NCI-H1930 (cell line): ENCODE data around the gene CASQ2.
A peak's percentile ranks its signal among the peaks of the same experiment; 100 is the strongest.

Experiments
- DNase-seq, 2 experiments: peaks; one replicate each; lab custom pipeline; 2025; lab: John Stamatoyannopoulos, UW

Gene CASQ2

DNA sequence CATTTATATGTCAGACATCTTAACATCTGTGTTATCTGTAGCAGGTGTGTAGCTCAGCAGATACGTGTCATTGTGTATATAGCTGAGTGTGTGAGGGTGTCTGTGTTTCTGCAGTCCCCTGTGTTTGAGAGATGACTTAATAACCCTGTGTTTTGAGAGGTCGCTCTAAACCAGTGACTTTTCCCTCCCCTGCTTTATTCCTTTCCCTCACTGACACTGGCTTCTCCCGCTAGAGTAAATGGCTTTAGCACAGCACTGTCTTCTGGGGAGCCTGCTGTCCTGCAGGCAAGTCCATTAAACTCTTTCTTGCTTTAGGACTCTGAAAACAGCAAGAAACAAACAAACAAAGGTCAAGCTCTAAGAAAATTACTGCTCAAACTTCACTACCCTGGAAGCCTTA lies 73.7 kb downstream of the CASQ2 start:
- no peak for DNase-seq

DNA sequence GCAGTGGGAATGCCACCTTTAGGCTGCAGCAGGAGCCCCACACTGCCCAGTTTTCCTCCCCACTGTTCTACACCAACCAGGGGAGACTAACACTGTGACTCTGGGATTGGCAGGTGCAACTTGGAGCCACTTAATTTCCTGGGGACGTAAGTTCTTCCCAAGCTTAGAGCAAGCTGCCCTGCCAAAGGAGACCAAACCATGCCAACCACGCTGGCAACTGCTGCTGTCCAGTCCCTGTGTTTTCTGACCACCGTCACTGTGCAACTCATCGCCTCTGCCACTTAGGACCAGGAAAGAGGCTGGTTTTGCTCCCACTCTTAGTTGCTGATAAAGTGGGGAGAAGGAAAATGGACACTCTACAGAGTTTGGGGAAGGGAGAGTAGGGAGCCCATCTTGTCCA lies 76.3 kb downstream of the CASQ2 start:
- DNase-seq = no peak

DNA sequence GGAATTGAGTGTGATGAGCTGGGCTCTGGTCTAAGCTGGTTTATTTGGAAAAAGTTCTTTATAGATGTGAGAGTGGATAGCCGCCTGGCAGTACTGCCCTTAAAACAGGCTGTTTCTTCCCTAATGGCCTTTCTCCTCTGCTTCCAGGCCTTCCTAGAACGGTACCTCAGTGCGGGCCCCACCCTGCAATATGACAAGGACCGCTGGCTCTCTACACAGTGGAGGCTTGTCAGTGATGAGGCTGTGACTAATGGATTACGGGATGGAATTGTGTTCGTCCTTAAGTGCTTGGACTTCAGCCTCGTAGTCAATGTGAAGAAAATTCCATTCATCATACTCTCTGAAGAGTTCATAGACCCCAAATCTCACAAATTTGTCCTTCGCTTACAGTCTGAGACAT lies 77.5 kb downstream of the CASQ2 start:
- no peak for DNase-seq

DNA sequence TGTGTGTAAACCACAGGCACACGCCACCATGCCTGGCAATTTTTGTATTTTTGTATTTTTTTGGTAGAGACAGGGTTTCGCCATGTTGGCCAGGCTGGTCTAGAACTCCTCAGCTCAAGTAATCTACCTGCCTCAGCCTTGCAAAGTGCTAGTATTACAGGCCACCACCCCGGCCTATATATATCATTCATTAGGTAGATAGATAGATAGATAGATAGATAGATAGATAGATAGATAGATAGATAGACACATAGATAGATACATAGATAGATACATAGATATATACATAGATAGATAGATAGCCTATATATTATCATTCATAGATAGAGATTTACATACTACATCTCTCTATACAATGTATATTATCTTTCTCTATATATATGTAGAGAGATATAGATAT lies 80.8 kb downstream of the CASQ2 start:
- no peak for DNase-seq

DNA sequence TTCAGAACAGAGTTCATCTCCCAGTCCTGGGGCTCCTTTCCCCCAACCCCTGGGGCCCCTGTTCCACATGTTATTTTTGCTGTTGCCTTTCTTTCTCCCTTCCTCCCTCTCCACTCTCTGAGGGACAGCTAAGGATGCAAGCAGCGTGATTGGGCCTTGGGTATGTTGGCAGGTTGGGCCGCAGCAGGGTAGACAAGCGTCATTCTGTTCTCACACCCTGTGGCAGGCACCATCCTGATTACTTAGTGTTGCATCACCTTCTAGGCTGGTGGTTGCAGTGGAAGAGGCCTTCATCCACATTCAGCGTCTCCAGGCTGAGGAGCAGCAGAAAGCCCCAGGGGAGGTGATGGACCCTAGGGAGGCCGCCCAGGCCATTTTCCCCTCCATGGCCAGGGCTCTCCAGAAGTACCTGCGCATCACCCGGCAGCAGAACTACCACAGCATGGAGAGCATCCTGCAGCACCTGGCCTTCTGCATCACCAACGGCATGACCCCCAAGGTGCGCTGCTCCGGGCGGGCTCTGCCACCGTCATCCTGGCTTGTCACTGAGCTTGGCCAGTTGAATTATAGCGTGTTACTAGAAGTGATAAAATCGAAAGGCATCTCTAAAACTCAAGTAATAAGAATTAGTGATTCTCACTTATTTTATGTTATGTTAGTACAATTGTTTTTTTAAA lies 83.3 kb downstream of the CASQ2 start:
- DNase-seq = peak in 1 of 2 experiments; percentile 61

DNA sequence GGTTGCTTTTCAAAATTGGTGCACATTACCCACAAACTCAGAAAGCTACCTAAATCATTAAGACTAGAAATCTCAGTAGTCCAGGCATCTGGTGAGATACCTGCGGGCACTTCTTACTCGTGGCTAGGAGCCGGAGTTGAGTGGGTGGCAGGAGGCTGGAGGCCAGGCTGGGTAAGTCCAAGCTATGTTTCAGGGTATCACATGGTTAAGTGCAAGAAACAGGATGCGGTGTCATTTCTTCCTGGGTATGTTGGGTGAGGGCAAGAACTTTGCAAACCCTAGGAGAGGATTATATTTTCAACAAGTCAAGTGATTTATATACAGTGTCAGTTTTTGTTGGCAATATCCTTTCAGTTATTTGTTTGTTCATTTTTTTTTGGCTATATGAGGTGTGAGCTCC lies 85.7 kb downstream of the CASQ2 start:
- DNase-seq = no peak

DNA sequence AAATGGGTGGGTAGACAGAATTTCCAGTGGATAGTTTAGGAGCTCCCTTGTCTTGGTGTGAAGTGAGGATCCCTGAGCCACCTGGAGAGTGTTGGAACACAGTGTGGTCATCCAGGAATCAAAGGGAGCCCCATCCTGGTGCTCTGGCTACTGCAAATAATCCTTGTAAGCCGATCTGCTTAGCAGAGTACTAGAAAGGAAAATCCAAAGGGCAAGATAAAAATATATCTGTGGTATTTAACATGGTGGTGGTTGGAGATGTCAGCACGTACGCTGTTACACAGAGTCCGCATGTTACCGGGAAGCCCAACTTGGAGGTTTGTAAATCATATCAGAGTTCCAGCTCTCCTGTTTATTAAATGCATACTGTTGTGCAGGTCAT lies 87.8 kb downstream of the CASQ2 start:
- DNase-seq = no peak

DNA sequence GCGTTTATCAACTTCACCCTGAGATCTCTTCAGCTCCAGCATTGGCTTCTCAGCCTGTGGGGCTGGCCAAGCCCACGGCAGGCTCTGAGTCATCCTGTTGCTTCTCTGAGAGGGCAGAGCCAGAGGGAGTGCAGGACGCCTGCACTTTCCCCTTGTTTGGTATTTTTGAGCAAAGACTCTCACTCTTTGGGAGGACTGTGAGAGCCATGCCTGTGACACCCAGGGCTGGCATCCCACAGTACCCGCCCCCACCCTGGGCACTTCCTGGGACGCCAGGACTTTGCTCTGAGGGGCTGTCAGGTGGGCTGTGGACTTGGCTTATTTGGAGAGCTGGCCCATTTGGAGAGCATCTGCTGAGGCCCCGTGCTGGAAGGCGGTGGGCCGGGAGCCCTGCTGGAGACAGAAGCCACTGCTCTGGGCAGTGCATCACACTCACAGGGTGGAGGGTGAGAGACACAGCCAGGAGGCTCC lies 89.3 kb downstream of the CASQ2 start:
- no peak for DNase-seq

DNA sequence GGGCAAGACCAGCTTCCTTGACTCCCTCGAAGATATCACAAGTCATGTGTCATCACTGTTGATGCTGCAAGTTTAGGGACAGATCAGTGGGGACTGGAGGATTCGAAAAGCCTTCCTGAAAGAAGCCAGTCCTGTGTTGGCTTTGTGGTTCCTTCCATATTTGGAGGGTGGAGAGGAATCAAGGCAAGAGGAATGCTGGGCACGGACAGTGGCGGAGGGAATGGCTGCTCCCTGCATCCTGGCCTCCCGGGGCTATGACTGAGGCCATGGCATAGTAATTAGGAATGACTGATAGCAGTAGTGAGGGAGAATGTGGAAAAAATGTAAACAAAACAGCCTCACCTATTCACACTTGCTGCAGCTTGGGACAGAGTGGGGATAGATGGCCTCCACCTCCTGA lies 90.4 kb downstream of the CASQ2 start:
- no peak for DNase-seq

DNA sequence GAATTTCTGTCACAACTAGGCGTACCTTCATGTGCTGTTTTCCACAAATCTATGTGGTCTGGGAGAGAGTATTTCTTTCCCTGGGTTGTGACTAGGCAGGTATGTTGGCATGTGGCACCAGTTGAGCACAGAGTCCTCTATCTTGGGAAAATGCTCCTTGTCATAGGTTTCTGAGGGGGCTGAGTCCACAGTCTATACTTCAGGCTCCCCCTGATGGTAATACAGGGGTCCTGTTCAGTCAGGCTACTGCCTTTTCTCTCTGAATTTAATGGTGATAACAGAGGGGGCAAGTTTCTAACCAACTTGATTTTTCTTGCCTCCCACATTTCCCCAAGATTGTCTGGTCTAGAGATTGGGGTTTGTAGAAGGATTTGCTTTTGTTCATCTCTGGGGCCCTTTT lies 90.9 kb downstream of the CASQ2 start:
- DNase-seq = no peak

DNA sequence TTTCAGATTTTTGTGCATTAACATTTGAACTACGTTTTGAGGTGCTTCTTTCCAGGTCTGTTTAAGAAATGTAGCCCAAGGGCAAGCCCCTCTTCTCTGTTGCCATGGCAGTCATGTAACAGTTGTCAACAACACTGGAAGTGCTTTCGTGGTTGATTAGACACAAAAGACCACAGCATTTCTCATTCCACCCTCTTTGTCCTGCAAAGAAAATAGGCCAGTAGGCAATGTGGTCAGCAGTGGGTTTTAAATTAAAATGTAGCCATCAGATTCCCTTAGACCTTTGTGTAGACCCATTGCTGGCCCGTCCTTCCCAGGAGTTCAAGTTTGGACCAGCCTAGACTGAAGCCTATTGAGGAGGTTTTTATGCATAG lies 91.3 kb downstream of the CASQ2 start:
- no peak for DNase-seq

DNA sequence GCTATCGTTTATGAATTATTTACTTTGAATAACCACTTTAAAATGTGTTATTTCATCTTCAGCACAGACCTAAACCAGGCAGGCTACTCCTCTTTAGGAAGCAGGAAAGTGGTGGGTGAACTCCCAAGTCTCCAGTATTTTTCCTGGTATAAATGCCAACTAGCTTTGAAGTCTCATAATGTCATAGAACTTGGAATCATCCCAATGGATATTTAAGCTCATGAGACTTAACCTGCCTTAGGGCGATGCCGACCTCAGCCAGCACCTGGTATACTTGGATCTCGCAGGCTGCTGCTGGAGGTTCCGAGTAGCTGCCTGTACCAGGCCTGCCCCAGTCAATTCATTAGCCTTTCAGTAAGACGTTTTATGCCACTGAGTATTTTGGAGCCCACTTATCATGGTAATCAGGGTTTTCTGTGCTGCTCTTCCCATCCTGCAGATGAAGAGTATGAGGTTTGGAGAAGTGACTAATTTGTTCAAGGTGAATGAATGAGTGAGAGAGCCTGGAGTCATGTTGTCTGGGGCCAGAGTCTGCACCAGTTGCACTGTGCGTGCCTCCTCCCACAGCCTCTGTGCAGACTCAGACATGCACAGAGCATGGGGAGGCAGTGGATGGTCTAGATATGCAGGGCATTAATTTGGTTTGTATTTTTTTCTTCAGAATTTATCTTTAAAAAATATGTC lies 91.9 kb downstream of the CASQ2 start:
- no peak for DNase-seq

DNA sequence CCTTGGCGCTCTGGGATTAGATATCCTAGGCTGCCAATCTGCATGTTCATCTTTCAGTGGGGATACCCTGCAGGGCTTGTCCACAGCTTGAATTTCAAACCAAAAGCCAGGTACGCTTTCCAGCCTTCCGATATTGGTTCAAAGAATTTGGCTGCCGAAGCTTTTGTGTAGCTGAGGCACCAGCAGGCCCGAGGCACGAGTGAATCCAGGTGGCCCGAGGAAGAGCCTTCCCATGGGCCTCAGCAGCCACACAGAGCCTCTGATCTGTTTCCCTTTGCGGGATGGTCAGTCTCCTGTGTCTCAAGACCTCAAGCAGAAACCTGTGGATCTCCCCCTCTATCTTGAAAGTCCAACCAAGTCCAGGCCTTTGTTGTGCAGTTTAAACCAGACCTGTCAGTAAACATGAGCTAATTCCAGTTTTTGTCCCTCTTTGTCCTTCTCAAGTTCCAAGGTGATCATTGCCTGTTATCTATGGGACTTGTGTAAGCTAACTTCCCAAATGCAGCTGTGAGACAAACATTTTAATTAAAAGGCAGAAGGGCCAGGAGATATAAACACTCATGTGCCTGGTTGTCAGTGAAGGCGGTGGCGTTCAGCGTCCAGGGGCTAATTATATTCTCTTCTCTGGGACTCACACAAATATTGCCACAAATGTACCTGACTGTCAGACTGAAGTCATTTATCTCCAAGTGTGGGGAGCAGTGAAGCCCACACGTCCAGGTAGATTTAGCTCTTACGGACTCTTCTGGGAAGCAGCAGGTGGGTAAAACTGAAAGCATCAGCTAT lies 96.1 kb downstream of the CASQ2 start:
- no peak for DNase-seq

DNA sequence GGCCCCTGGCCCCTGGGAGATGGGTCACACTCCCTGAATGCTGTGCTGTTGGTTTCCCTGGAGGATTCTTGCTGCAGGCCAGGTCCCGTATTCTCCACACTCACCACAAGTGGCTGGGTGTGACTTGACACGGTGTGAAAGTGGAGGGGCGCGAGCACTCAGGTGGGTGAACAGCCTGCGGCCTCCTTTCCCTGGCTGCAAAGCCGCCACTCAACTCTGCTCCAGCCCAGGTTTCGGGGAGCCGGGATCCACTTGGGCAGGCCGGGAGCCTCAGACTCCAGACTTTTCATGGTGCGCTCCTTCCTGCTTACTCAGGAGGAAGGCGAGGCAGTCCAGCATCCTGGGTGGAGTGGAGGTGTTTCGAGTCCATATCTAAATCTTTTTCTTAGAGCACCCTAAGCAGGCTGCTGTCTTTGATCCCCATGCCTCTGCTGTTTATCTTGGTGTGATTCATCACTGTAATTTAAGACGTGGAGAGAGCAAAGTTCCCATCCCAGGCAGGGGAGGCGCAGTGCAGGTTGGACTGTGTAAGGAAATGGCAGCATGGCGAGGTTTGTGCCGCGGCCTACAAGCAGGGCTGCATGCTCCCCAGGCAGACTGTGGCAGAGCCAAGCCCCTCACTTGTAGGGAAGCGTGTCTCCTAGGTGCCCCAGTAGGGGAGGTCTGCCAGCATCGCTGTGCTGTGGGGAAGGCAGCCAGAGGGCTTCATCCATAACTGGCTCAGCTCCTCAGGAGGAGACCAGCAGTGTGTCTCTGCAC lies 97.2 kb downstream of the CASQ2 start:
- peak; percentile 5 to 11 for DNase-seq

DNA sequence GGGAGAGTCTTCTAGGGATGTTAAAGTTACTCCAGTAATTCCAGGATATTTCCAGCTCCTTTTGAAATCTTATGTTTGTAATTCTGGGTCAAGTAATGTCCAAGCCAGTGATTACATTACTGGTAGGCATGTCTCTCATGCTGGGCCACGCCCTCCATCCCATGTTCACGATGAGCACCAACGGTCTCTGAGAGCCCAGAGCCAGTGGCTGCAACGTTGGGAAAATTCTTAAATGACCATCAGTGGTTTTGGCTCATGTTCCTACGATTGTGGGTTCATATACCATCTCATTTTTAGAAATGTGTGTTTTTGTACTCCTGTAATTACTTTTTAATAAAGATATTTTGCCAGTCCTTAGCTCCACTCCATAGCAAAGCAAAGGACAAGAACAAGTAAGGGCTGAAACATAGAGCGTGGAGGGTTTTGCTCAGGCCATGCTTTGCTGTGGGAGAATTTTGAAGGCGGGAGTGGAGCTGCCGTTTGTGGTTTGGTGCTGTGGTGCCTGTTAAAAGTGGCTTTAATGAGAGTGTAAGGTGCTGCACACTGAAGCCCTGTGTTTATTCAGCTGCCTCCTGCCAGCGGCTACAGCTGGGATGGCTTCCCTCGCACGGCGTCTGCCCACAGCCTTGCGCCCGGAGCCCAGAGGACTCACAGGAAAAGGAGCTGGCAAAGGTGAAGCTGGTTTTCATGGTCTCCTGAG lies 97.9 kb downstream of the CASQ2 start:
- peak in 1 of 2 experiments; percentile 45 for DNase-seq

DNA sequence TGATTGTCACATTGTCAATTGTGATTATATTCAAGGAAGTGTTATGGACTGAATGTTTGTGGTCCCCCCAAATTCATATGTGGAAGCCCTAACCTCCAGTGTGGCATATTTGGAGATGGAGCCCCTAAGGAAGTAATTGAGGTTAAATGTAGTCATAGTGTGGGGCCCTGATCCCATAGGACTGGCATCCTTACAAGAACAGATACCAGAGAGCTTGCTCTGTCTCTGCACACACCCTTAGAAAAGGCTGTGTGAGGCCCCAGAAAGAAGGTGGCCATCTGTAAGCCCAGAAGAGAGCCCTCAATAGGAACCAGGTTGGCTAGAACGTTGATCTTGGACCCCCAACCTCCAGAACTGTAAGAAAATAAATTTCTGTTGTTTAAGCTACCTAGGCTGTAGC lies 98.6 kb downstream of the CASQ2 start:
- no peak for DNase-seq

DNA sequence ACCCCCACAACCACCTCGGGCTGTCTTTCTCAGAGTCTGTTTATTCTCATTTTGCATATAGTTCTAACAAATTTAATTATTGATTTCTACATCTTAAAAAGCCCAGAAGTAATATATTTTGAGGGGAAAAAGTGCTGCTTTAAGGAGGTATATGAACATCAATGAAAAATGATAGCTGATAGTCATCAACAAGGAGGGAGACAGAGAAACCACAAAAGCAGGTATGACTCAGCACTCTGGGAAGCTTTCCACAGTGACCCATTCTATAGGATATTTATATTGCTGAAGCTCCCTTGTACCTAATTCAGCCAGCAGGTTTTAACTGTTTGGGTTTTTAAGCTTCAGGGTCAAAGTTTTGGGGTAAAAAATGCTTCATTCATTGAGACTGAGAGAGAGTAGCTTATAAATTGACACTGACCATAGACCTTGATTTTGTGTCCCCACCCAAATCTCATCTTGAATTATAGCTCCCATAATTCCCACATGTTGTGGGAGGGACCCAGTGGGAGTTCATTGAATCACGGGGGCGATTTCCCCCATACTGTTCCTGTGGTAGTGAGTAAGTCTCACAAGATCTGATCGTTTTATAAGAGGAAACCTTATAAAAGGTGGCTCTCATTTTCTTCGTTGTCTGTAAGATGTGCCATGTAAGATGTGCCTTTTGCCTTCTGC lies 99.4 kb downstream of the CASQ2 start:
- no peak for DNase-seq

DNA sequence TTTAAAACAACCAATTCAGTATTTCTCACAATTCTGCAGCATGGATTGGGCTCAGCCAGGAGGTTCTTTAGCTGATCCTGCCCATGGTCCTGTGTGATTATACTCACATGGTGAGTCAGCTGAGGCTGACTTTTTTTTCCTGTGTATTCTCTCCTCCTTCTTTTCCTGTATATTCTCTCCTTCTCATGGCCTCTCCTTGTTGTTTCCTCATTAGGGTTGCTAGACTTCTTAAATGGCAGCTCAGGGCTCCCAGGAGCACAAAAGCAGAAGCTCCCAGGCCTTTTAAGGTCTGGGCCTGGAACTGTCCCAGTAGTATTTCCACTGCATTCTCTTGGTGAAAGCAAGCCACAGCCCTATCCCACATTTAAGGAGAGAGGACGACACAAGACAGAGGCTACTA lies 99.9 kb downstream of the CASQ2 start:
- no peak for DNase-seq

DNA sequence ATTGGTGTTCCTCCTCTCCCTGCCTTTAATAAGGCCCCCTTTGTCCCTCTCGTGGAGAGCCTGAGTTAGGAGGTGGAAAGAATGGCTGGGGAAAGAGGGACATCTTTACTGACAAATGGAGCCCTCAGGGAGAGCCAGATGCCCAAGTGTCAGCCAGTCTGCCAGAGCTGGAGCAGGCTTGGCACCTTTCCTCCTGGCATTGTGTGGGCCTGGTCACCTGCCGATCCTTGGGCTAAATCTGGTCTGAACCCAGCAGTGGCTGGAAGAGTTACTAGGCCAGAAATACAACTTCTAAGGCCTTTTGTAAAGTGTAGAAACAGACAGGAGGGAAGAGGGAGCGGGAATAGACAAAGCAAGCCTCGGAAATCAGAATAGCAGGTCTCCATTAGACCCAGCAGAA lies 101.8 kb downstream of the CASQ2 start:
- no peak for DNase-seq

DNA sequence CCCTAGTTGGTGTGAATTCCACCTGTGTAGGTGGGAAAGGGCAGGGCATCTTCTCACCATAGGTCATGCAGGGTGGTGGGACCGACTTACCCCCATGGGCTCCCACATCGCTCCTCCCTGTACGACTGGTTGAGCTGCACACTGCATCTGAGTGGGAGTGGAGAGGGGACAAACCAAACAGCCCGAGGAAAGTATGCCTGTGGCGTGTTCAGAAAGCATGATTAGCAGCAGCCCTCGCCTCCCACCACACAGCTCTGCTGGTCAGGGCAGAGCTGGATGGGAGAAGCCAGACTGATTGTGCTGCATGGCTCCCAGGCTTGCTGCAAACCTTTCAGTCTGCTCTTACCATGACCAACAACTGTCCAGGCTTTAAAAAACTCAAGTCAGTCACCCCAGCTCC lies 102.3 kb downstream of the CASQ2 start:
- no peak for DNase-seq
